GM21381 (cell line): ENCODE results near the gene COL28A1.

ENCODE experiments used
- ATAC-seq: cut with Tn5 transposase; IDR thresholded peaks from one replicate; pipeline ENCODE4 v1.9.1; 2021; ENCODE audit warnings: mild to moderate bottlenecking, moderate library complexity; ENCODE audit not compliant: unreplicated experiment

COL28A1 gene

DNA sequence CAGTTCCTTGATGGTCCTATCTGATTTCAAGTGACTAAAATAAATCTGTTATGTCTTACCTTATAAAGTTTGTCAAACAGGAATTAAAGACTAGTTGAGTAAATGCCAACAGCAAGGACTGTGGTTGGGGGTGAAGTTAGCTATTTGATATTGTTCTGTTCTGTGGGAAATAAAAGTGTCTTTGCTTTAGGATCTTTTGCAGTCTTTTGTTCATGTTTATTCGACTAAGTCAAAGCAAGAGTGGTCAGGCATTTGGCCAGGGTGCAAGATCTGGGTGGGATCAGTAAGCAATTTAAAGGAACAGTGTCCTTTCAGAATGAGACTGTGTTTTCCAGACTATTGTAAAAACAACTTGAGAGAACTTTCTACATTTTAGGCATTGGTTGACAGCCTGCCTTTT is at the start of gene COL28A1:
Gene COL28A1 (minus strand): TSS at position 183 of the 400 bp plus-strand sequence. CDS start 2,998 bp downstream, outside the sequence.
- ATAC-seq, result no peak

DNA sequence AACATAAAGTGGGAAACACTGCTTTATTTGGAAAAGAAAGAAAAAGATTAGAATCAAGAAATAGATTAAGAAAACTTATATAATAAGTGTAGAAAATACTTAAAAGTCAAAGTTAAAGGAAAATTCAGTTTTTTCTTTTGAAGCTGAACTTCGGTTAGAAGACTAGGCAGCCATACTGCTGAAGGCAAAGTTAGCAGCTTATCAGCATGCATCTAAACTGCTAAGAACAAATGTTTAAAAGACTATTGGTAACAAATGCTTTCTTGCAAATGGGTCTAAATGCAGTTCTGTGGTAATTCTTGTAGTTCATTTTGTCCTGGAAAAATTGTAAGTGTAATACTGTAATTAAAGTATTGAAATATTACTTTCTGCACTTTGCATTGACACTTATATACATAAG is 49.0 kb upstream of the COL28A1 start:
- no peak for ATAC-seq

DNA sequence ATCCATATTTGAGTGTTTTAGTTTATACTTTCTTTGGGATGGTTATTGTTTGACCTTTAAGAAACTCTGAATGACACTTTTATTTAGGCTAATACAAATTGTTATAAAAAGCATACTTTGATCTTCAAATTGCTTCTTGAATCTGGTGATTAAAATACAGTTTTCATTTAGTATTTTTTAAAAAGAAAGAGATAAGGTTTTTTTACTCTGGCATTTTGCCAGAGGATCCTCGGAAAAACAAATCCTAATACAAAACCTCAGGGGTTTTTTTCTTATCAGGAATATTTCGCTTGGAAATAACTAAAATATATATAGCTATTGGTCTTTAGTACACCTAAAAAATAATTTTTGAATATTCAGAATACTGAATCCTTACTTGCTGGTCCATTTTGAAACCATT is 48.1 kb upstream of the COL28A1 start:
- ATAC-seq, result no peak

DNA sequence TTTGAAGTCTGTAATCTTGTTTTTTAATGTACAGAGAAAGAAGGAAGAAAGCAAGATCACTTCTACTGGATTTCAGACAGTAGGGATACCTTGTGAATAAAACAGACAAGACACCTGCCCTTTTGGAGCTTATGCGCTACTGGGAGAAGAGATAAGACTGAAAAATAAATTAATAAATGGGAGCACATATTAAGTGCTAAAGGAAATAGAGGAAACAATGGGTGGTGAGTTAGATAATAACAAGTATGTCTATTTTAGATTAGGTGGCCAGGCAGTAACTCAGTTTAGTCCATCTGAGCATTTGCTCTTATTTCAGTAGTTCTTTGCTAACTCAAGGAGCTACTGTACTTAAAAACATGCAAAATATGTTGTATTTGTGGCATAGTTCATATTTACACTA is 46.9 kb upstream of the COL28A1 start:
- no peak for ATAC-seq

DNA sequence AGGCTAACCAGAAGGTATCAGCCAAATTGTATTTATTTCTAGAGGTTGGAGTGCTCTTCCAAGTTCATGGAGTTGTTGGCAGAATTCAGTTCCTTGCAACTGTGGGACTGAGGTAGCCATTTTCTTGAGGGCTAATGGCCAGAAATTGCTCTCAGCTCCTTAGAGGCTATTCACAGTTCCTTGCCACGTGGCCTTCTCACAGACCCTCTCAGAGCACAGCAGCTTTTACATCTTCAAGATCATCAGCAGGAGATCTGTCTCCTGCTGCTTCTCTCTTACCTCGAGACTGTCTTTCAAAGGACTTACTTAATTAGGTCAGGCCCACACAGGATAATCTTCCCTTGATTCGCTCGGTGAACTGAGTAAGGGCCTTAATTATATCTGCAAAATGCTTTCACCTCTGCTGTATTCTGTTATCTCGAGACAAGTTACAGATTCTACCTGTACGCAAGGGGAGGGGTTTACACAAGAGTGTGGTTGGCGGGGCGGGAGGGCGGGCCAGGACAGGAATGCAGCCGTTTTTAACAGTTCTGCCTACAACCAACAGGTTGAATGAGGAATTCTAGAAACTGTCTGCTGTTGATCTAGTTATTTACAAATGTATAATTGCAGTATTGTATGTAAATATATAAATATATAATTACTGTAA is 46.0 kb upstream of the COL28A1 start:
- ATAC-seq, result no peak

DNA sequence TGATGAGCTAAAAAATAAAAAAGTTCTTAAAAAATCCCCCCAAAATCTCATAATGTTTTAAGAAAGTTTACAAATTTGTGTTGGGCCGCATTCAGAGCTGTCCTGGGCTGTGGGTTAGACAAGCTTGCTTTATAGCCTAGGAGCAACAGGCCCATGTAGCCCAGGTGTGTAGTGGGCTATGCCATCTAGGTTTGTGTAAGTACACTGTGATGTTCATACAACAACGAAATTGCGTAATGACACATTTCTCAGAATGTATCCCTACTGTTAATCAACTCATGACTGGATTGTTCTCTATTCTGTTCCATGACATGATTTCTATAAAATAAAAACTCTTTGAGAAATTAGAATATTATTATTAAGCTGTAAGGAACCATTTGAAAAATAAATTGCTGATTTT is 44.0 kb upstream of the COL28A1 start:
- ATAC-seq, result no peak

DNA sequence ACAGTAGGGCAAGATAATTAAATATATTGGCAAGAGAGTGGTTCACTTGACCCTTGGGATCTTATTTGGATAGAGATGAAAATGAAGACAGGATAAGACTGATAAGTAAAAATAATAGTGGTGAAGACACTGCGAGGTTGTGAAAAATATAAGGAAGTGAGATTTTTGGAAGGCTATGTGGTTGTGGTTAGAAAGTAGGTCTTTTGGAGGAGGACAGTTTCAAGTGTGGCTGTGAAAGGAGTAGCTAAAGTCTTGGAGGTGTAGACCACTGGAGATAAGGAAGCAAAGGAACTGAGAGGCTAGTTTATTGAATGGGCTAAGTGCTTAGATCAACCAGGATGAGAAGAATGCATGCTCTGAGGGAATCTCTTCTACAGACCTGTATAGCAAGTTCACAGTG is 42.2 kb upstream of the COL28A1 start:
- no peak for ATAC-seq

DNA sequence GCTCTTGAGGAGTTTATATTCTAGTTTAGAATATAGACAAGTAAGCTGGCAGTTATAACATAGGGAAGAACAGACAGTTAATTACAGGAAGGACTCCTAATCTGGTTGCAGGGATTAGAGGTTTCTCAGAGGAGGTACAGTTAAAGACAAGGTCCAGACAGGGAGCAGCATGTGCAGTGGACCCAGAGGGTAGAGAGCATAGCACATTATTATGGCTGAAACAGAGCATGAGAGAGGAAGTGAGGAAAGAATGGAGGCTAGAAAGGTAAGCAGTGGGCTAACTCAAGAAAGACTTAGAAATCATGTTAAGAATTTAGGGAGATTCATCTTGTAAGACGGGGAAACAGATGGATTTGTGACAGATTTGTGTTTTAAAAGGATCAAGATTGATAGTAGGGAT is 40.7 kb upstream of the COL28A1 start:
- no peak for ATAC-seq

DNA sequence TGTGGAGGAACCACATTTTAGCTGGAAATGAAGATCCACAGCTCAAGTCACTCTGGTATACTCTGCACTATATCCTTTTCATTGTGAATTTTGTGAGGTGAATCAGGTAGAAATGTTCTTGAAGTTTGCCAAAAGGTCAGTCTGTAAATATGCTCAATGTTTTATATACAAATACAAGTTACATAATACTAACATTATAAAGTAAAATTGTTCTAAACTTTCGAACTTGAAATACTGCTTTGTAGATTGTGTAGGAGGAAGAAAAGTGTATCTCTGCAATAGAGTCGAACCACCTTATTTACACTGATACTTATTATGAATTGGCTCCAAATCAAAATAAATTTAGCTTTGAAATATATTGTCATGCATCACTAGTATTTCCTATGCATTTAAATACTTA is 38.0 kb upstream of the COL28A1 start:
- no peak for ATAC-seq

DNA sequence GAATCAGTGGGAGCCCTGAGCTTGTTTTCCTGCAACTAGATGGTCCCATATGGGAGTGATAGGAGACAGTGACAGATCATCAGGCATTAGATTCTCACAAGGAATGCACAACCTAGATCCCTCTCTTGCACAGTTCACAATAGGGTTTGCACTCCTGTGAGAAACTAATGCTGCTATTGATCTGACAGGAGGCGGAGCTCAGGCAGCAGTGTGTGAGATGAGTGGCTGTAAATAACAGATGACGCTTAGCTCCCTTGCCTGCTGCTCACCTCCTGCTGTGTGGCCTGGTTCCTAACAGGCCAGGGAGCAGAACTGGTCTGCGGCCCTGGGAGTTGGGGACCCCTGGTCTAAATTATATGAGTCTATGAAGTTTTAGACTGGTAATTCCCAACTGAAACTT is 34.9 kb upstream of the COL28A1 start:
- no peak for ATAC-seq

DNA sequence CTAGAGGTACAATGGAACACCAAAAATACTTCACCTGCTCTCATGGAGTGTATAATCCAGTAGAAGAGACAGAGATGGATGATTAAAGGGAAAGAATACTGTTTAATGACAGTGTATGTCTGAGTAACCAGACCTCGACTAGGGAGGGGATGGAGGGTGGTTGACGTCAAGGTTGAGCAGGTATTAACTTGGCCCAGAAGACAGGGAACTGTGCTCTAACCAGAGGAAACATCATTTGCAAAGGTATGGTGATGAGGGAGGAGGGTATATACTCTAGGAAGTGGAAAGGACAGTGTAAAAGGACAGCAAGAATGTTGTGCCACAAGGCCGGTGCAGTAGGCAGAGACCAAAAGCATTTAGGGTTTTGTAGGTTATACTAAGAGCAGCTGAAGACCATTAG is 33.9 kb upstream of the COL28A1 start:
- no peak for ATAC-seq

DNA sequence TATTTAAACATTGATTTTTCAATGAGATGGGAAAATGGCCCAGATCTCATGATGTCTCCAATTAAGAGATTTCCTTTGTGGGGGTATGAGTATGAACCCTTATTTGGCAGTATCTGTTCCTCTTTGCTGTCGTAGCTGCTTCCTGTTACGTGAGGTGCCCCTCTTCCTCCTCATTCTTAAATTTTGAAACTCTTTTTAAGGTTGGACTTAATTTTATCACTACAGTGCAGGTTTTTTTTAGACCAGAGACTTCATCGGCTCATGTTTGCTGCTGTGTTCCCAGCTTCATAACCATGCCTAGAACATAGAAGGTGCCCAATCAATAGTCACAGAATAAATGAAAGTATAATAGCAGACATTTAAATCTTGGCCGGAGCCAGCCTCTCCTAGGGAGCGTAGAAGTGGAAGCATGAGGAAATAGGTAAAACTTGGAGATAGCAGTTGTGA is 33.4 kb upstream of the COL28A1 start:
- ATAC-seq, result peak; percentile 31

DNA sequence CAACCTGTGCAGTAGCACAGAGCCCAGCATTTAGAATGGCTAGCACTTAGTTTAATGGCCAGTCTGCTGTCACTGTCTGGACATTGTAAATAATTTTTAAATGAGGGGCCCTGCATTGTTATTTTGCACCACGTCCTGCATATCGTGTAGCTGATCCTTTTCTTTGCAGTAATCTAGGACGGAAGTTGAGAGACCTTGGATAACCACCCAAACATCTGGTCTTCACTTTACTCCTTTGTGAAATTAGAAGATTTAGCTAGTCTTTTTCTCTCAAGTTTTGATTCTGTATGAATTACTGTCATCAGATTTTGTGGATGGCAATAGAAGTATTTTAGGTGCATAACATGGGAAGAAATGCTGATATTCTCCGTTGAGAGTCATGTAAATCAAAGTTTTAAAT is 32.9 kb upstream of the COL28A1 start:
- no peak for ATAC-seq

DNA sequence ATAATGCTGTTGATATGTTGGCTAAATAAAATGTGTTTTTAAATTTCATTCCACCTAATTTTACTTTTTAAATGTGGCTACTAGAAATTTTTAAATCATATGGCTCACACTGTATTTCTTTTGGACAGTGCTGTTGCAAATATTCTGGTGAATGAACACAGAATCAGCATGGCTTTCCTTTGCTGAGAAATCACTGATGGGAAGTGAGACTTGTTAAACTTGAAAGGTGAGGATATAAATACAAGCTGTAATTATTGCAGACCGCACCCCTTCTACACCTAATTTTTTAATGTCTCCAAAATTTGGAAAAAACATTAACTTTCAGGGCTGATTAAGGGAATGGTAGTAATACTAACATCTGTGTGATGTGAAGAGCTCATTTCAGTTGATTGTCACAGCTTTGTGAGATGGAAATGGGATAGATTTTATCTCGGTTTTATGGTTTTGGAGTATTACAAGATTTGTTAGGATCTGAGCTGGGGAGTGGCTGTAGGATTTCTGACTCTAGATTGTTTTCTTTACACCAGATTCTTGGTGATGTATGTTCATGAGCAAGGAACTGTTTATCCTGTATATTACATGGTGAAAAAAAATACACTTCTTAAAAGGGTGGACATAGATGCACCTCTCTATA is 32.3 kb upstream of the COL28A1 start:
- no peak for ATAC-seq

DNA sequence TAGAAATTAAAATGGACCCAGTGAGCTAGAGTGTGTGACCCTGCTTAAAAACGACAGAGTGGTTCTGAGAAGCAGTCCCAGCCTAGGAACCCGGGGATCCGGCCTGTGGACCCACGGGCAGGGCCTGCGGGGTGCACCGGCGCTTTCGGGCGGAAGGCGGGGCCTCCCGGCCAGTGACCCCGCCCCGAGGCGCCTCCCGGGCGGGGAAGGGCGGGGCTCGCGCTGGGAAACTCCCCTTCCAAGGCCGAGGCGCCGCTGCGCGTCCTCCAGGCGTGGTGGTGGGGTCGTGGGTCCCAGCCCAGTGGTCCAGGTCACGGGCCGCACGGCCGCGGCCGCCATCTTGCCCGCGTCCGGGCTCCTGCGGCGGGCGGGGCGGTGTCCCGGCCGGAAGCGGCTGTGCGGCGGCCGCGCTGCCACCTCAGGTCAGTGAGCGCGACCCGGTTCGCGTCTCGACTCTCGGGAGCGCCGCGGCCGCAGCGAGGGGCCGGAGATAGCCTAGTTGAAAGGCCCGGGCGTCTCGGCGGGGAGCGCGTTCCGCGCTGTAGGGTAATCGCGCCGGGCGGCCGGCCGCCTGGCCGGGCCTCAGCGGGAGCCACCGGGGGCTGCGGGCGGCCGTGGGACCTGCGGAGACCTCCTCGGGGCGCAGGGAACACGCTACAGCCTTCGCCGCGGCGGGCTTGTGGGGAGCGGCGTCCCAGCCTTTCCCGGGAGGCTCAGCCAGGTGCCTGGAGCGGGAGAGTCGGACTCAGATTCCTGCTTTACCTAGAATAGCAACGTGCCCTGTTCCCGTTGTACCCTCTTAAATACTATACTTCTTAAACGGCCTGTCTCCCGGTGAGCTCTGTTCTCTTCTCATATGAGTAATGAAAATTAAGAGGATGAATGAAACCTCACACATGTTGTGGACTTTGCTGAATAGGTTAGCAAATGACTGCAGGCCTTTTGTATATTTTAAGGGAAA is 31.3 kb upstream of the COL28A1 start, which contains the start of gene MIOS:
Gene MIOS (plus strand): TSS at position 234 of the 961 bp plus-strand sequence. CDS start 5,592 bp downstream, outside the sequence.
- peak; percentile 70 for ATAC-seq

DNA sequence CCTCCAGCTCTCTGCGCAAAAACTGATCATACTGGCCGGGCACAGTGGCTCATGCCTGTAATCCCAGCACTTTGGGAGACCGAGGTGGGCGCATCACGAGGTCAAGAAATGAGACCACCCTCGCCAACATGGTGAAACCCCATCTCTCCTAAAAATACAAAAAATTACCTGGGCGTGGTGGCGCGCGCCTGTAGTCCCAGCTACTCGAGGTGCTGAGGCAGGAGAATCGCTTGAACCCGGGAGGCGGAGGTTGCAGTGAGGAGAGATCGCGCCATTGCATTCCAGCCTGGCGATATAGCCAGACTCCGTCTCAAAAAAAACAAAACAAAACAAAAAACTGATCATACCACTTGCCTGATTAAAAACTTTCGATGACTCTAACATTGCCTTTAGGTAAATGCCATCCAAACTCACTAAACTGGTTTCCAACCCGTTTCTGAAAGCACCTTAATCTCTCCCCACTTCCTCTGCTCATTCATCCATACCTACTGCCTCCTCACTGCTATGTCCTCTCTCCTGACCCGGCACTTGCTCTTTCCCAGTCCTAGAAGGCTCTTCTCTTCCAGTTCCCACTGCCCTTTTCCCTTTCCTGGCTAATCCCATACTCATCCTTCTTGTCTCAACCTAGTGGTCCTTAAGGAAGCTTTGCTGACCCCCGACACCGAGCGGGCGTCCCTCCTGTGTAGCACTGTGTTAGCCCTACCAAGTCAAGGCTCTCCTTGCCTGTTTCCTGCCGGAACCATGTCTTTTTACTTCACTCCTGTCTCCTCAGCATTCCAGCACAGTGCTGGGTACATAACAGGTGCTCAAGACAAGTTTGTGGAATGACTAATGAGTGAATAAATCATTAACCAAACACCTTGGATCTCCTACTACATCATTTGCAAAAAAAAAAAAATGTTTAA is 30.3 kb upstream of the COL28A1 start:
- ATAC-seq, result peak; percentile 10

DNA sequence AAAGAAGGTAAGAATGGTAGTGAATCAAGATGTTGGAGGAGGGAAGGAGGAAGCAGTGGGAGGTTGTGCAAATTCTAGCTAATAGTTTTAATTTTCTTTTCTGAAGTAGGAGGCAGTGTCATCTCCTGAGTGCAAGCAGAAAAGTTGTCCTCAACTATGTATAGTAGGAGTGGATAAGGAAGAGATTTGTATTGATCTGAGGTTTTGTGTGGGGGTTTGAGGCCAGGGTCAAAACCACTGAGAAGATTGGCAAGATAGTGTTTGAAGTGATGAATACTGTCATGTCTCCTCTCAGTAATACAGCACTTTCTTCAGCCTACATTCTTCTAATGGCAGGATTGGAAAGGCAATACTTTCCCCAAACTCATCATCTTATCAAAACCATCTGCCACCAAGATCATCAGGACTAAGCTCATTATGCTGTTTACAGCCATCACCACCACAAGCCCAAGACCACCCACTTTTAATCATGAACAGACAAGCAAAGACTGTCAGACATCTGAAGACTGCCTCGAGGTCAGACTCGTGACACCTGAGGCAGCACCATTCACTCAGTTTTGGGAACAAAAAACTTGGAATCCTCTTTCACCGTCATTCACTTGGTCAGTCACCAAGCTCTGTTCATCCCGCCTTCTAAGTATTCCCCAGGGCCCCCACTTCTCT is 29.5 kb upstream of the COL28A1 start:
- no peak for ATAC-seq

DNA sequence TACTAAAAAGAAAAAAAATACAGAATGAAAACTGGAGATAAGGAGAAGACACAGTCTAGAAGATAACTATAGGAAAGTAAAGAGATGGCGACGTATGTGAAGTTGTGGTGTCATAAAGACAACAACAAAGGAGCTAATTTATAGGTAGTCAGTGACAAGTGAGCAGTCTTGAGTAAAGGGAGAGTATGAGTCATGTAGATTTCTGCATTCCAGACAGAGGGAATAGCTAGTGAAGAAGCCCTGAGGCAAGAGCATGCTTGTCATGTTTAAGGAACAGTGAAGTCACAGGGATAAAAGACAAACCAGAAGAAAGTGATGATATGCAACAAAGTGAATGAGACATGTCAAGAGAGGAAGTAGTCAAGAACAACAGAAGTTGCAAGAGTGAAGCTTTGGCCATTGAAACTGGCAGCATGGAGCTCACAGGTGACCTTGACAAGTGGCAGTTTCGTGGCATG is 28.7 kb upstream of the COL28A1 start:
- no peak for ATAC-seq

DNA sequence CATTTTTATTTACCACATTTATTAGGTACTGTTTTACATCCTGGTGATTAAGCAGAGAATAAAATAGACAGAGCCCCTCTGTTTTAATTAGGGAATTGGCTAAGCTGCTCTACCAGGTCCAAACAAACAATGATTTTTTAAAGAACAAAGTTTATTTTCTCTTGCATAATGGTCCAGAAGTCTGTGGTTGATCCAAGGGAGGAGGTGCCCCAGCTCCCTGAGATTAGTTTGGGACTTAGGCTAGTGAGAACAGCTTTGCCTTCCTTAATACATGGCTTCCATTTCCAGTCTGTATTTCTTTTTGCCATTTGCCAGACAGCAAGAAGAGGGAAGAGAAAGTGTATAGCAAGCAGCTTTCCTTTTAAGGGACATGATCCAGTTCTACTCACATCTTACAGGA is 28.1 kb upstream of the COL28A1 start:
- ATAC-seq, result no peak

DNA sequence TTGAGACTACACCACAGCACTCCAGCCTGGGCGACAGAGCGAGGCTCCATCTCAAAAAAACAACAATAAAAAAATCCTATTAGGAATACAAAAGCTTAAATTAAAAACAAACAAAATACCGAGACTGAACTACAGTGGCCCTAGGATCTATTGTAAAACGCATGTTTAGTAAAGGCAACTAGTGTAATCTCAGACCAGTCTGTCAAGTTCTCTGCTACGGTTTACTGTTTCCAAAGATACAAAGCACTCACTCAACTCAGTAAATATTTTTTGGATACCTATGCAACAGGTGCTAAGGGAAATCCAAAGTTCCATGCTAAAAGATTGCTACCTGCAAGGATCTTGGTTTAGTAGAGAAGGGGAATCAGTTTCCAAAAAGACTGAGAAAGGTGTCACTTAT is 27.6 kb upstream of the COL28A1 start:
- ATAC-seq, result no peak
